GM12872 (cell line): Measurements from ENCODE around the gene GAB2.

ENCODE experiments used
- TF ChIP-seq, protein P1 (sequence below): IDR thresholded peaks from 3 replicates; pipeline ENCODE4 v1.5.1; 2011; ENCODE audit warnings: low read depth, mild to moderate bottlenecking, low read length, moderate library complexity; ENCODE audit not compliant: insufficient read depth

GAB2 gene

DNA sequence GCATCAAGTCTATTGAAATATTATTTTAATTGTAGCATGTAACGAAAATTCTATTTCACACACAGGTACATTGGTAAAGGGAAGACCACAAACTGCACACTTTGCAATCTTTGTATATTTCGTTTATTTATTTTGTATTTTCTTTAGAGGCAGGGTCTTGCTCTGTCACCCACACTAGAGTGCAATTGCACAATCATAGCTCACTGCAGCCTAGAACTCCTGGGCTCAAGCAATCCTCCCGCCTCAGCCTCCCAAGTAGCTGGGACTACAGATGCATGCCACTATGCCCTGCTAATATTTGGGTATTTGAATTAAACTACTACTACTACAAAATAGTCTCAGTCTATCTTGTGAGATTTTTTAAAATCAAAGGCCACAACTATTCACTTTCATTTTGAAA is 42.7 kb downstream of the GAB2 start:
- TF ChIP-seq, protein P1, sequence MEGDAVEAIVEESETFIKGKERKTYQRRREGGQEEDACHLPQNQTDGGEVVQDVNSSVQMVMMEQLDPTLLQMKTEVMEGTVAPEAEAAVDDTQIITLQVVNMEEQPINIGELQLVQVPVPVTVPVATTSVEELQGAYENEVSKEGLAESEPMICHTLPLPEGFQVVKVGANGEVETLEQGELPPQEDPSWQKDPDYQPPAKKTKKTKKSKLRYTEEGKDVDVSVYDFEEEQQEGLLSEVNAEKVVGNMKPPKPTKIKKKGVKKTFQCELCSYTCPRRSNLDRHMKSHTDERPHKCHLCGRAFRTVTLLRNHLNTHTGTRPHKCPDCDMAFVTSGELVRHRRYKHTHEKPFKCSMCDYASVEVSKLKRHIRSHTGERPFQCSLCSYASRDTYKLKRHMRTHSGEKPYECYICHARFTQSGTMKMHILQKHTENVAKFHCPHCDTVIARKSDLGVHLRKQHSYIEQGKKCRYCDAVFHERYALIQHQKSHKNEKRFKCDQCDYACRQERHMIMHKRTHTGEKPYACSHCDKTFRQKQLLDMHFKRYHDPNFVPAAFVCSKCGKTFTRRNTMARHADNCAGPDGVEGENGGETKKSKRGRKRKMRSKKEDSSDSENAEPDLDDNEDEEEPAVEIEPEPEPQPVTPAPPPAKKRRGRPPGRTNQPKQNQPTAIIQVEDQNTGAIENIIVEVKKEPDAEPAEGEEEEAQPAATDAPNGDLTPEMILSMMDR: no peak

DNA sequence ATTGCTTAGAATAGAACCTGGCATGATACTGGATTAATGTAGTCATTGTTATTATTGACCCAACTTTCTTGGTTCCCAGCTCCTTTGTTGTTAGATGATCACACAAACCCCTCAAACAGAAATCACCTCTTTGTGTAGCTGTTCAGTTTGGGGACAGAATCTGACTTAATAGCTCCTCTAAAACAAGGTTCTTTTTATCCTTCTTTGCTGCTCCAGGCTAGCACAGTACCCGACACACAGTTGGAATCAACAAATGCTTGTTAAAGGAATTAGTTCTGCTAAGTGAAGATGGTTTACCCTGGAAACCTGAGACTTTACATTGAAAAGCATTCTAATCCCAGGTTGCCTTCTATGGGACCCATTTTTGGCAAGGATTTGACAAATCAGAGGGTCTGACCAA is 43.9 kb downstream of the GAB2 start:
- TF ChIP-seq, protein P1: no peak

DNA sequence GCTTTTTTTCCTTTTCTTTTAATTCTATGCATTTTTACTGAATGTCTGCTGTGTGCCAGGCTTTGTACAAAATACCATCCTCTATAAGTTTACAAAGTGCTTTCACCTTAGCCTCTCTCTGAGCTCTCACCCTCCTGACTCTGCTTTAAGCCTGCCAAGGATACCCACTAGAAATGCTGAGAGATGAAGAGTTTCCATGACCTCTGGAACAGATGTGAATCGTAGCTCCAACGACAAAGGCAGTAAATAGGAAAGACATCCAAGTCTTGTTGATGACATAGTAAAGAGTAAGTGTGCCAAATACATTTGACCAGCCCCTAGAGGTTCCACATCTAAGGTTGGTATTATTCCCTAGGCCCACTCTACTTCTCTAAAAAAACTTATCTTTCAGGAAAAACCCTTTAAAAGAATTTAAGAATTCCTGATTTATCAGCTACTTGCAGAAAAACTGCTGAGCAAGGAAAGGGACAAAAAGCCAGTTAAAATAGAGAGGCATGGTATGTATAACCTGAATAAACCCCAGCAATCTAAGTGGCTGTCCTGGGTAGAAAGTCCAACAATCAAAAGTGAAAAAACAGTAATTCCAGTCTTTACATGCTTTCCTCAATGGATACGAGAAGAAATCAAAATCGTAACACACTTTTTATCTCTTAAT is 45.4 kb downstream of the GAB2 start:
- TF ChIP-seq, protein P1: no peak

DNA sequence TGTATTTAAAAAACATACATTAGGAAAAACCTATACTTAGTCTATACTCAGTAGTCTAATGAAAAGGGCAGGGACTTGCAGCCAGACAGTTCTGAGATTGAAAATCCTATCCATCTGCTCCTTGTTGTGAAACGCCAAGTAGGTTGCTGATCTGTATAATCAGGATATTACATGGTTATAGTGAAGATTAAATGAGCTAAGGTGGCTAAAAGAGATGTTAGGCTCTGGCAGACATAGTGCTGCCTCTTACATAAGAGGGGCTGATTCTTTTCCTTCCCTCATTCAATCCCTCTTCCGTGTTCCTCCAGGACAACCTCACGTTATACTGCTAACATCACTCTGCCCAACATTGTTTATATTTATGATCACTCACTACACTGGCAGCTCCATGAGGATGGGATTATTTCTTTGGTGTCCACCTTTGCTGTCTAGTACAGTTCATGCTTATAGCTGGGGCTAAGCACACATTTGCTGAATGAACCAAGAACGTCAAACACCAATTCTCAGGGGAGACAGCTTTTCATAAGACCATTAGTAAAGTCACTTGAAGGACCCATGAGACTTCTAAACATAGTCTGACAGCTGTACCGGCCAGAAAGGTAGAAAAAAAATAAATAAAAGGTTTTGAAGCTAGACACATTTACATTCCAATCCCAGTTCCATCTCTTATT is 46.3 kb downstream of the GAB2 start:
- TF ChIP-seq, protein P1: no peak

DNA sequence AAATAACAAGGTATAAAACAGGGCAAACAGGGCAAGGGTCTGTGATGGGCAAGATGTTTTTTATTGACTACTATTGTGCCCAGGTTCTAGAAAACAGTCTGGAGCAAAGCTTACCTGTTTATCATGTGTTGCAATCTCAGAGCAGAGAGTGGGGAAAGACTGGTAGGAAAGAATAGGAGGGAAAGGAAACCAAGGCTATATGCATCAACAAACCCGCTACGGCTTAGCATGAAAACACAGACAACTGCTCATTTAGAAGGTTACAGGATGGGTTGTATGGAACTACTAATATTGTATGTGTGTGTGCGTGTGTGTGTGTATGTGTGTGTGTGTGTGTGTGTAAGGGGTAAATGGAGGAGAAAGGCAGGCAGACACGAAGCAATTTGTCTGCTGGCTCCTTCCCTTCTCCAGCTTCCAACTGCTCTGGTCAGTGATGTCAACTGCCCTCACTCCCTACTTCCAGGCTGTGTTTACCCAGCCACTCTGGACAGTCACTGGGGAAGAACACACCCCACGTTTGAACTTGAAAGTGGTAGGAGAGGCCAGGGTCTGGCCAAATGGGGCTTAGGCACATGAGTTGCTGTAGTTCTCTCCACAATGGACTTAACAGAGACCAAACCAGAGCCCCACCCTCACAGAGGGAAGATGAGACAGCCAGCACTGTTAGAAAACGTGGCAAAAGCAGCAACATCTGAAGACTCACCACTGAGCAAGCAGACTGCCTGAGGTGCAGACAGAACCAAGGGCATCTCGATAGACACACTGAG is 47.0 kb downstream of the GAB2 start:
- TF ChIP-seq, protein P1: no peak

DNA sequence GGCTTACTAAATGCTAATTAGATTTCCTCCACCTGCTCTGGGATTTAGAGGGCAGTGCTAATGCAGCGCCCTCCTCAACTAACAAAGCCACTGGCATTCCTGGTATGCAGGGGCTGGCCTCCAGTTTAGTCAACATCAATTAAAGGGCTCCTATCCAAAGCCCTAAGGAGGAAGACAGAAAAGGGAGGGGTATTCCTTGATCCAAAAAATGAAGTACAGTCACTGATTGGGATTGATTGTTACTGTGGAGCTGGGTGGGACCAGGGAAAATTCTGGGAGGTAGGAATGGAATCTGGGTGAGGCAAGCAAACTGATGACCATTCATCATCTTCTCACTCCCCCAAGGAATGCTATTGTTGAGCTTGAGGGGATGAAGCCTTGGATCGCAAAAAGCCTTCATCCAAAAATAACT is 52.2 kb downstream of the GAB2 start:
- TF ChIP-seq, protein P1: no peak

DNA sequence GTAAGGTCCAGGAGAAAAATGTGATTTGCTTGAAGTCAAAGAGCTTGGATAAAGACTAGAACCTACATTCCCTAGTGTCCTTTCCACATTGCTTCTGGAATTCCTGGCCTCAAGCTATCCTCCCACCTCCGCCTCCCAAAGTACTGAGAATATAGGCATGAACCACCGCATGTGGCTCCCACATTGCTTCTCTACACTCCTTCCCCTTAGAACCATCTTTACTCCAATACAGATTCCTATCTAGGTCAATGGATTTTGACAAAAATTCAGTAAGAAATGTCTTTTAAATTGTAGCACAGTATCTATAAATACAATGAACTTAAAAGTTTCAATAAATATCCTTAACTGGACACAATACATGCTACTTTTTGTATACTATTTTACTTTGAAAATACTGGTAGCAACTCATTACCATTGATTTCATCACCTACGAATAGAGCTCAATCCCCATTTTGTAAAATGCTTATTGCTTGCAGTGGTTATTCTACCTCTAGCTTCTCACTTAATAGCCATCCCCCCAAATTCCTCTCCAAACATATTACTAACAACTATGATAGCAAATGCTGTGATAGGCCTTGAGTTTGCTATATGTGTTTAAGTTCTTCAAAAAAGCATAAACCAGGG is 53.4 kb downstream of the GAB2 start:
- TF ChIP-seq, protein P1: no peak
